NCI-H524 treated with DMSO at 0.1 percent for 48 hours (cell line): ENCODE measurements around the gene BDP1.
"Not testable (repeated sequence)": the region's sequence is repeated elsewhere in the genome, so short reads cannot be mapped to it uniquely, and the experiment has no call there.

Experiments used
- DNase-seq: peaks from one replicate; lab custom pipeline; 2025; lab: John Stamatoyannopoulos, UW

The BDP1 gene

GRCh38 chr5:71571811-71572210 lies 116.4 kb downstream of the BDP1 start:
- not testable (repeated sequence) for DNase-seq

GRCh38 chr5:71573591-71573990 lies 118.1 kb downstream of the BDP1 start:
- DNase-seq: no peak

DNA sequence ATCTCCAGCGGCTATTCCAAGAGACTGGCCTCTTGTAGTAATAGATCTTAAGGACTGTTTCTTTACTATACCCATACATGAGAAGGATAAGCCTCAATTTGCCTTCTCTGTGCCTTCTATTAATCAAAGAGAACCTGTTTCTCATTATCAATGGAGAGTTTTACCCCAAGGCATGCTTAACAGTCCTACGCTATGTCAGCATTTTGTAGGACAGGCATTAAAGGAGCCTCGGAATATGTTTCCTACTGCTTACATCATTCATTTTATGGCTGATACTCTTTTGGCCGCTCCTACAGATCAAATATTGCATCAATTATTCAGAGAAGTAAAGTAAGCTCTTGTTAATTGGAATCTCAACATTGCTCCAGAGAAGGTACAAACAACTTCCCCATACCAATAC lies 120.1 kb downstream of the BDP1 start:
- not testable (repeated sequence) for DNase-seq

- DNase-seq: no peak
These were observed 120.8 kb downstream of the BDP1 start for GRCh38 chr5:71576241-71576640.

DNA sequence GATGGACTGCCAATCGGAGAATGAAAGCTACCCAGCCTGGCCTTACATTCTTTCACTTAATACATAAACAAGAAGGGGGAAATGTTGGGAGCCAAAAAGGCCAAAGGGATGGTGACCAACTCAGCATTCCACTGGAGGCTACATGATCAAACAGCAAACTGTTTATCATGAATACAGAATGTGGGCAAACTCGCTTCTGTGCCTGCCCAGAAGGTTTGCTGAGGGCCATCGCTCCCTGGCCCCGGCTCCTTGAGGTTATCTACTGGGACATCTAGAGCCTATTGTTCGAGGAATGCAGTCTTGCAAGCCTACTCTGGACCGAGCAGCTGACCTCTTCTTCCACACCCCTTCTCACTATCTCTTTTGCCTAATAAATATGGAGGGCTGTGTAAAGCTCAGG lies 122.4 kb downstream of the BDP1 start:
- not testable (repeated sequence) for DNase-seq

- no peak for DNase-seq
These were observed 127.6 kb downstream of the BDP1 start for GRCh38 chr5:71582945-71583584.

GRCh38 chr5:71586052-71586940 lies 130.8 kb downstream of the BDP1 start:
- DNase-seq: no peak

- peak; percentile 60 for DNase-seq
These were observed 131.7 kb downstream of the BDP1 start, which contains the start of gene MCCC2 for GRCh38 chr5:71586941-71587765. MCCC2 (plus strand) TSS chr5:71587340; CDS start chr5:71587426, 86 bp downstream.

GRCh38 chr5:71587766-71588532 lies 132.5 kb downstream of the BDP1 start:
- no peak for DNase-seq

DNA sequence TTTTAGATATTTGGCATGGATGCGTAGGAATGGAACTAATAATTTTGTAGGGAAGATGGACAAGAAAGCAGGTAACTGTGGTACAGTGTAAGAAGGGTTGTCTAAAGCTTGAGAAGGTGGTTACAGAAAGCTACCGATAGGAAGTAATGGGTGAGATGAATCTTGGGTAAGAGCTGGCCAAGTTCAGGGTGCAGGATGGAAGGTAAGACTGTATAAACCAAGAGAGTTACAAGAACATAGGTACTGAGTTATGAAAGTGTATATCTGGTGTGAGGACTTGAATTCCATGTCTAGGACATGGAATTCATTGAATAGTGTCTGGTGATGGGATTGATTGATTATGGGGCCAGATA lies 133.1 kb downstream of the BDP1 start:
- DNase-seq: no peak

- DNase-seq: no peak
These were observed 134.5 kb downstream of the BDP1 start for GRCh38 chr5:71589903-71590302.

- no peak for DNase-seq
These were observed 135.6 kb downstream of the BDP1 start for GRCh38 chr5:71591100-71591499.

GRCh38 chr5:71596169-71596568 lies 140.7 kb downstream of the BDP1 start:
- no peak for DNase-seq

- no peak for DNase-seq
These were observed 141.6 kb downstream of the BDP1 start for GRCh38 chr5:71597001-71597400.

GRCh38 chr5:71600783-71601182 lies 145.3 kb downstream of the BDP1 start:
- no peak for DNase-seq

- DNase-seq: no peak
These were observed 146.0 kb downstream of the BDP1 start for GRCh38 chr5:71601222-71602026.

DNA sequence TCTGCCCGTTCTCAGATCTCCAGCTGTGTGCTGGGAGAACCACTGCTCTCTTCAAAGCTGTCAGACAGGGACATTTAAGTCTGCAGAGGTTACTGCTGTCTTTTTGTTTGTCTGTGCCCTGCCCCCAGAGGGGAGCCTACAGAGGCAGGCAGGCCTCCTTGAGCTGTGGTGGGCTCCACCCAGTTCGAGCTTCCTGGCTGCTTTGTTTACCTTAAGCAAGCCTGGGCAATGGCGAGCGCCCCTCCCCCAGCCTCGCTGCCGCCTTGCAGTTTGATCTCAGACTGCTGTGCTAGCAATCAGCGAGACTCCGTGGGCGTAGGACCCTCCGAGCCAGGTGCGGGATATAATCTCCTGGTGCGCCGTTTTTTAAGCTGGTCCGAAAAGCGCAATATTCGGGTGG lies 154.5 kb downstream of the BDP1 start:
- DNase-seq: not testable (repeated sequence)

DNA sequence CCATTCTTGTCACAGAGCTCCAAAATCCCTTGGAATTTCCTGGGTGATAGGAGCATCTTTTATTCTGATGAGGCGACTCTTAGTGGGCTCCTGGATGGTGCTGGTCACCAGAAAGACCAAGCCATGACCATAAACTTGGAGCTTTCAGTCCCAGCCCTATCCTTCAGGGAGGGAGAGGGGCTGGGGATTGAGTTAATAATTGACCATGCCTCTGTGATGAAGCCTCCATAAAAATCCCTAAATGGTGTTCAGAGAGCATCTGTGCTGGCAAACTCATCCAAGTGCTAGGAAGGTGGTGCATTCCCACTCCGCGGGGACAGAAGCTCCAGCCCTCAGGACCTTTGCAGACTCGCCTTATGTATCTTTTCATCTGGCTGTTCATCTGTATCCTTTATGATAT lies 160.4 kb downstream of the BDP1 start:
- no peak for DNase-seq
